HCT116 (cell line): ENCODE results near the gene SCGN. TPM values are rescaled to one million over a fixed set of nuclear protein-coding genes. Genes with fewer than 3 reads are reported as not detected.

Source experiments
- ATAC-seq: fragments of 200-7000 bp; cut with Tn5 transposase; 2 replicates; pipeline ENCODE4 v1.9.1; 2020; ENCODE audit warnings: mild to moderate bottlenecking, moderate library complexity
- BruUV-seq: library from RNA; stranded (reverse); fragments of 400-500 nt; replicated peaks from 2 replicates; lab custom pipeline; 2021; lab: Mats Ljungman, UMichigan
- CTCF ChIA-PET: fragments of 300-600 bp; sonication (Branson Sonifier 250); formaldehyde crosslinking; loops from one replicate; lab custom pipeline; 2021; ENCODE audit warnings: antibody characterized with exemption; lab: Charles Lee
- POLR2A ChIA-PET: fragments of 300-600, 350-600 bp; sonication (Branson Sonifier 250); formaldehyde crosslinking; loops from one replicate; lab custom pipeline; 2021; ENCODE audit warnings: antibody characterized with exemption; lab: Charles Lee
- RAD21 ChIA-PET, 2 experiments: fragments of 300-600 bp; sonication (Branson Sonifier 250); formaldehyde crosslinking; loops; one replicate each; lab custom pipeline; 2023; ENCODE audit warnings: low total read pairs in 2 of 2; ENCODE audit not compliant: uncharacterized antibody in 2 of 2, unreplicated experiment in 2 of 2, low non-redundant PET in 1 of 2; lab: Charles Lee
- DNase-seq: peaks from one replicate; pipeline ENCODE4 v3.0.0-alpha.2; 2010; ENCODE audit warnings: low read depth, low spot score
- H2AFZ ChIP-seq: fragments of 200-600 bp; shearing (Covaris generic), sonication (generic); 2 replicates; pipeline ENCODE4 v1.6.1; 2017; ENCODE audit warnings: low read depth, mixed run types, mixed read lengths, antibody characterized with exemption, low read length; ENCODE audit not compliant: poor library complexity, severe bottlenecking
- H3K27ac ChIP-seq: 2 replicates; pipeline ENCODE4 v1.5.1; 2012; ENCODE audit warnings: low read depth, low read length
- H3K27me3 ChIP-seq: fragments of 200-600 bp; sonication (generic); 2 replicates; pipeline ENCODE4 v1.6.1; 2016; ENCODE audit warnings: mixed run types, low read length, mixed read lengths; ENCODE audit not compliant: insufficient read depth
- H3K36me3 ChIP-seq, 2 experiments: fragments of 200-500 bp in 1 of 2; fragments of 200-600 bp in 1 of 2; sonication (Bioruptor generic) in 1 of 2; sonication (generic) in 1 of 2; 2 replicates each; pipeline versions ENCODE4 v1.5.1 to v1.6.1; 2014 to 2016; ENCODE audit warnings: low read length in 2 of 2, inconsistent platforms in 1 of 2, mixed read lengths in 1 of 2, mixed run types in 1 of 2; ENCODE audit not compliant: insufficient read depth in 2 of 2, control insufficient read depth in 1 of 2
- H3K4me1 ChIP-seq, 2 experiments: fragments of 200-600 bp in 1 of 2; sonication (generic) in 1 of 2; 2 replicates each; pipeline versions ENCODE4 v1.5.1 to v1.6.1; 2012 to 2017; ENCODE audit warnings: low read length in 2 of 2, inconsistent platforms in 1 of 2, mild to moderate bottlenecking in 1 of 2, mixed read lengths in 1 of 2, mixed run types in 1 of 2, moderate library complexity in 1 of 2; ENCODE audit not compliant: insufficient read depth in 2 of 2, control insufficient read depth in 1 of 2
- H3K4me2 ChIP-seq: fragments of 200-600 bp; sonication (generic); 2 replicates; pipeline ENCODE4 v1.6.1; 2017; ENCODE audit warnings: mixed run types, low read length, mixed read lengths
- H3K4me3 ChIP-seq, 2 experiments: fragments of 200-600 bp in 1 of 2; sonication (generic) in 1 of 2; replicated peaks in 1 of 2; 2 replicates each; pipeline ENCODE4 v1.5.1; 2011 to 2016; ENCODE audit warnings: low read length in 2 of 2, control low read depth in 1 of 2, low read depth in 1 of 2, mild to moderate bottlenecking in 1 of 2, mixed read lengths in 1 of 2, mixed run types in 1 of 2
- H3K79me2 ChIP-seq: fragments of 200-600 bp; sonication (generic); 2 replicates; pipeline ENCODE4 v1.6.1; 2017; ENCODE audit warnings: mild to moderate bottlenecking, mixed run types, low read length, moderate library complexity, mixed read lengths; ENCODE audit not compliant: insufficient read depth
- H3K9ac ChIP-seq: fragments of 200-600 bp; sonication (generic); 2 replicates; pipeline ENCODE4 v1.6.1; 2016; ENCODE audit warnings: low read length, mixed read lengths
- H3K9me2 ChIP-seq: fragments of 200-600 bp; sonication (generic), shearing (Covaris generic); 2 replicates; pipeline ENCODE4 v1.6.1; 2017; ENCODE audit warnings: mixed run types, mild to moderate bottlenecking, moderate library complexity; ENCODE audit not compliant: insufficient read depth
- H3K9me3 ChIP-seq, 2 experiments: fragments of 200-500 bp in 1 of 2; fragments of 200-600 bp in 1 of 2; sonication (Bioruptor generic) in 1 of 2; sonication (generic) in 1 of 2; 2 replicates each; pipeline ENCODE4 v1.6.1; 2014 to 2017; ENCODE audit warnings: low read length in 2 of 2, mixed read lengths in 2 of 2, inconsistent platforms in 1 of 2, low read depth in 1 of 2, mild to moderate bottlenecking in 1 of 2, mixed run types in 1 of 2, moderate library complexity in 1 of 2; ENCODE audit not compliant: control insufficient read depth in 1 of 2, insufficient read depth in 1 of 2
- H4K20me1 ChIP-seq: fragments of 200-600 bp; sonication (generic), shearing (Covaris generic); 2 replicates; pipeline ENCODE4 v1.6.1; 2017; ENCODE audit warnings: mixed run types, mild to moderate bottlenecking, moderate library complexity; ENCODE audit not compliant: insufficient read depth
- ATF3 ChIP-seq: IDR thresholded peaks from 2 replicates; pipeline ENCODE4 v1.6.1; 2012
- CBX3 ChIP-seq: IDR thresholded peaks from 2 replicates; pipeline ENCODE4 v1.6.1; 2012; ENCODE audit warnings: low read depth
- CTCF ChIP-seq, 3 experiments: fragments of 200-600 bp in 1 of 3; sonication (generic) in 1 of 3; IDR thresholded peaks in 2 of 3; conservative IDR thresholded peaks in 1 of 3; 2 replicates each; pipeline ENCODE4 v1.5.1; 2012 to 2017; ENCODE audit warnings: low read depth in 2 of 3, low read length in 2 of 3, antibody characterized with exemption in 1 of 3, borderline replicate concordance in 1 of 3, control low read depth in 1 of 3, mild to moderate bottlenecking in 1 of 3, mixed read lengths in 1 of 3, mixed run types in 1 of 3, moderate library complexity in 1 of 3; ENCODE audit not compliant: insufficient read depth in 1 of 3
- ELF1 ChIP-seq: IDR thresholded peaks from 2 replicates; pipeline ENCODE4 v1.6.1; 2012; ENCODE audit warnings: low read depth, borderline replicate concordance
- EZH2 ChIP-seq: fragments of 200-600 bp; sonication (generic); IDR thresholded peaks from 2 replicates; pipeline ENCODE4 v1.6.1; 2017; ENCODE audit warnings: antibody characterized with exemption, mixed run types
- EZH2phosphoT487 ChIP-seq: fragments of 200-600 bp; IDR thresholded peaks from 2 replicates; pipeline ENCODE4 v1.6.1; 2018; ENCODE audit warnings: antibody characterized with exemption, borderline replicate concordance
- FOSL1 ChIP-seq: IDR thresholded peaks from 2 replicates; pipeline ENCODE4 v1.6.1; 2012; ENCODE audit warnings: low read depth
- JUND ChIP-seq: IDR thresholded peaks from 2 replicates; pipeline ENCODE4 v1.6.1; 2012
- POLR2A ChIP-seq: IDR thresholded peaks from 2 replicates; pipeline ENCODE4 v1.7.0; 2011; ENCODE audit warnings: borderline replicate concordance; ENCODE audit not compliant: insufficient read depth, insufficient read length; ENCODE audit errors: extremely low read depth
- POLR2AphosphoS5 ChIP-seq: IDR thresholded peaks from 2 replicates; pipeline ENCODE4 v1.6.1; 2011; ENCODE audit warnings: mild to moderate bottlenecking, low read depth, low read length, moderate library complexity
- RAD21 ChIP-seq: IDR thresholded peaks from 2 replicates; pipeline ENCODE4 v1.6.1; 2012; ENCODE audit warnings: low read depth, mild to moderate bottlenecking
- SIN3A ChIP-seq: IDR thresholded peaks from 2 replicates; pipeline ENCODE4 v1.6.1; 2012; ENCODE audit warnings: low read depth
- SP1 ChIP-seq: IDR thresholded peaks from 2 replicates; pipeline ENCODE4 v1.6.1; 2012; ENCODE audit warnings: low read depth
- SRF ChIP-seq: IDR thresholded peaks from 2 replicates; pipeline ENCODE4 v1.6.1; 2012; ENCODE audit warnings: low read depth
- TCF7L2 ChIP-seq: IDR thresholded peaks from 2 replicates; pipeline ENCODE4 v1.7.0; 2011; ENCODE audit warnings: borderline replicate concordance, inconsistent platforms; ENCODE audit not compliant: insufficient read depth, insufficient read length; ENCODE audit errors: extremely low read depth
- ZNF274 ChIP-seq: fragments of 200-500 bp; sonication (Bioruptor generic); IDR thresholded peaks from 2 replicates; pipeline ENCODE4 v1.6.1; 2014; ENCODE audit warnings: mild to moderate bottlenecking, low read depth, low read length, inconsistent platforms
- intact Hi-C: fragments of 100-400 bp; cut with micrococcal nuclease; formaldehyde crosslinking; loops from 2 replicates; pipeline ENCODE4 v1.10.0; 2022
- total RNA-seq: library from RNA; stranded (reverse); gene quantifications from one replicate; pipeline ENCODE4 v1.2.1, GENCODE V29; 2021; ENCODE audit not compliant: unreplicated experiment

Gene SCGN
- total RNA-seq, 1 experiment from 2014 or later: not detected

GRCh38 chr6:25670208-25670607, 18.2 kb downstream of the SCGN start:
- POLR2A ChIA-PET: no interaction called here
- TF ChIP-seq TCF7L2 (no peak), POLR2A (no peak), SIN3A (no peak), EZH2 (no peak), RAD21 (no peak), CTCF (IDR thresholded peaks at IDR 0.05 in 2 of 3, conservative IDR thresholded peaks at IDR 0.05 in 1 of 3; ENCODE audit: borderline replicate concordance in 1 of 3, insufficient read depth in 1 of 3, low read depth in 2 of 3, low read length in 2 of 3) (no peak), ATF3 (no peak), JUND (no peak), EZH2phosphoT487 (no peak), CBX3 (no peak), POLR2AphosphoS5 (no peak), SP1 (no peak), ELF1 (no peak), ZNF274 (no peak), FOSL1 (no peak), SRF (no peak)
- ATAC-seq: no peak

More at GRCh38 chr6:25670208-25670607, 18.2 kb downstream of the SCGN start:
- intact Hi-C loops: no loop called here
- H3K4me2 ChIP-seq: no peak overlapping the region
- no peak overlapping the region for H3K9ac ChIP-seq
- no peak overlapping the region for H2AFZ ChIP-seq
- no peaks in the 10 kb centered on the region for H3K9me3 ChIP-seq
- no peak for DNase-seq
- ChIA-PET CTCF (interaction anchor here (1.4 to 1.5 kb wide), 2 partner anchors 50 to 220 kb away, joined by 3 to 4 read pairs; no protein-coding TSS in a partner anchor), RAD21 (no interaction called here)
- H4K20me1 ChIP-seq: no peaks in the 10 kb centered on the region
- no peaks in the 10 kb centered on the region for H3K27me3 ChIP-seq
- no peaks in the 10 kb centered on the region for H3K79me2 ChIP-seq
- no peak overlapping the region for H3K27ac ChIP-seq
- H3K36me3 ChIP-seq: no peaks in the 10 kb centered on the region
- no peak overlapping the region for H3K4me3 ChIP-seq
- peaks cover 0 to 19% of the 10 kb centered on the region in 2 experiments; a peak in 2 of 4 replicates for H3K4me1 ChIP-seq
- no TSS peak for BruUV-seq
- no peaks in the 10 kb centered on the region for H3K9me2 ChIP-seq
